Measurements from ENCODE around the gene SLC30A4. TPM values are rescaled to one million over a fixed set of nuclear protein-coding genes. Genes with fewer than 3 reads are reported as not detected.
"Not testable (repeated sequence)": the region's sequence is repeated elsewhere in the genome, so short reads cannot be mapped to it uniquely, and the experiment has no call there.

SLC30A4 gene
- total RNA-seq, 1 experiment from 2014 or later: 5.0 TPM

GRCh38 chr15:45535486-45536042, 13.0 kb upstream of the SLC30A4 start:
- DNase-seq: no peak
- Histone ChIP-seq H3K27me3 (peaks cover 11% of the 10 kb centered on the region; the same call in 1 of the 2 replicates), H3K9me3 (replicated peaks) (no peaks in the 10 kb centered on the region), H3K27ac (no peak overlapping the region), H3K36me3 (no peaks in the 10 kb centered on the region), H3K4me1 (0 out of 2 replicates have a peak, but pooled peaks cover 5% of the 10 kb centered on the region), H3K4me3 (no peak overlapping the region)

DNA sequence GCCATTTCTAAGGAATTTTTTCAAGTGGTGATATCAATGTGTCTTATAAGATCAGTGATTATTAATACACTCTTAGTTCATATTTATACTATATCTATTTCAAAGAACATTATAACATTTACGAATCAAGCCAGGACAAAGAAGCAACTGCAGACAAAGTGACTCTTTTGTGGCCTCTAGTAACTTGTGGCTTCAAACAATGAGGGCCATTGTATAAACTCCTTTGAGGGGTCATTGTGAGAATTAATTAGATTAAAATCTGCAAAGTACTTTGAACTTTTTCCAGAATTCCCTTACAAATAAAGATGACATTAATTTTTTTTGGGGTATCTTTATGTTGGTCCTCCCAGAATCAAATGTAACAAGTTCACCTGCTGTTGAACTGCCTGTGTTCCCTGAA, 12.3 kb upstream of the SLC30A4 start:
- H3K27ac ChIP-seq: no peak overlapping the region
- no peaks in the 10 kb centered on the region for H3K36me3 ChIP-seq
- H3K27me3 ChIP-seq: peaks cover 11% of the 10 kb centered on the region; the same call in 1 of the 2 replicates
- H3K4me3 ChIP-seq: no peak overlapping the region
- no peak for DNase-seq
- 0 out of 2 replicates have a peak, but pooled peaks cover 5% of the 10 kb centered on the region for H3K4me1 ChIP-seq
- no peaks in the 10 kb centered on the region for H3K9me3 ChIP-seq (replicated peaks)

DNA sequence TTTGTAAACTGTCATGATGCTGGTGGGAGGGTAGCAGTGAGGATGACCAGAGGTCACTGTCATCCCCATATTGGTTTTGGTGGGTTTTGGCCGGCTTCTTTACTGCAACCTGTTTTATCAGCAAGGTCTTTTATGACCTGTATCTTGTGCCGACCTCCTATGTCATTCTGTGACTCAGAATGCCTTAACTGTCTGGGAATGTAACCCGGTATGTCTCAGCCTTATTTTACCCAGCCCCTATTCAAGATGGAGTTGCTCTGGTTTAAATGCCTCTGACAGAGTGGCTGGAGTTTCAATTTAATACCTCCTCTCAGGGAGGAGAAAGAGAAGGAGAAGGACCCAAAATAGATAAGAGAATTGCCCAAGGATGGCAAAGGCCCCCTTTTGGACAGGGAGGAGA, 10.3 kb upstream of the SLC30A4 start:
- not testable (repeated sequence) for DNase-seq, H3K4me1 ChIP-seq

GRCh38 chr15:45529613-45530012, 7.1 kb upstream of the SLC30A4 start:
- DNase-seq: no peak
- H3K4me1 ChIP-seq: no peaks in the 10 kb centered on the region
- no peak overlapping the region for H3K27ac ChIP-seq
- no peaks in the 10 kb centered on the region for H3K36me3 ChIP-seq
- H3K27me3 ChIP-seq: peaks cover 11% of the 10 kb centered on the region
- no peak overlapping the region for H3K4me3 ChIP-seq
- no peaks in the 10 kb centered on the region for H3K9me3 ChIP-seq (replicated peaks)

More for the DNA sequence above, 10.3 kb upstream of the SLC30A4 start:
- not testable (repeated sequence) for H3K27ac ChIP-seq; H3K4me3 ChIP-seq; H3K9me3 ChIP-seq (replicated peaks); H3K36me3 ChIP-seq
- H3K27me3 ChIP-seq: peaks cover 11% of the 10 kb centered on the region; the same call in 1 of the 2 replicates

- no peaks in the 10 kb centered on the region for H3K4me1 ChIP-seq
- no peaks in the 10 kb centered on the region for H3K9me3 ChIP-seq (replicated peaks)
- no peak for DNase-seq
- peaks cover 8% of the 10 kb centered on the region for H3K27me3 ChIP-seq
- H3K27ac ChIP-seq: no peak overlapping the region
- no peaks in the 10 kb centered on the region for H3K36me3 ChIP-seq
- no peak overlapping the region for H3K4me3 ChIP-seq
These were observed 4.5 kb upstream of the SLC30A4 start for GRCh38 chr15:45527086-45527485.

- H3K27ac ChIP-seq: peak overlapping the region; percentile 13; the same call in 1 of the 2 replicates
- no peaks in the 10 kb centered on the region; the same call in 1 of the 2 replicates for H3K27me3 ChIP-seq
- DNase-seq: no peak
- peaks cover 12% of the 10 kb centered on the region for H3K4me1 ChIP-seq
- H3K36me3 ChIP-seq: no peaks in the 10 kb centered on the region
- peak overlapping the region; percentile 80 for H3K4me3 ChIP-seq
- H3K9me3 ChIP-seq (replicated peaks): no peaks in the 10 kb centered on the region
These were observed 558 bp upstream of the SLC30A4 start for GRCh38 chr15:45523166-45523460.

DNA sequence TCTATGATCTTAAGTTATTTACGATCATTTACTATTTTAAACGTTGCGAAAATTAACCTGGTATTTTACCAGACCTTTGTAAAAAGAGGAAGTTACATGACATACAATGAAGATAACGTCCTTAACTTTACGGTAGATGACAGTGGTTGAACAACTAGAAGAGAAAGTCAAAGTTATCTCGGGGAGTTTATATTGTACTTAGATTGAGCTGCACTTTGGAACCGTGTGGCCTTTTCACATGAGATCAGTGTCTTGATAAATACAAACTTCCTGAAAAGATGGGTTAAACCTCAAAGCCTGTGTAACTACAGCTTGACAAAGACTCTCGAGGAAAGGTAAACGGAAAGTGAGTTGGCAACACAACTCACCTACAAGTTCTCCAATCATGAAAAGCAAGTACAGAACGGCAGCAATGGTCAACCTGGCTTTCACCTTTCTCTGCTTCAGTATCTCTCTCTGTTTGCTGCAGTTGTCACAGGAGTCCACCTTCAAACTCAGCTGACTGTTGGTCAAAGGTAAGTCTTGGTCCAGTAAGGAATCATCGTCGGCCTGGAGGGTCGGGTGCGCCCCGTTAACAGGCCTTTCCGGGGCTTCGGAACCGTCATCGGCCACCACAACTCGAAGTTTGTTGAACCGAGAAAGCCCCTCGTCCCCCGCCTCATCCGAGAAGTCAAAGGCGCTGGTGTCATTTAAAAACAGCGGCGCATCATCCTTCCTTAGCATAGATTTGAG, 793 bp downstream of the SLC30A4 start:
- no peaks in the 10 kb centered on the region; the same call in 1 of the 2 replicates for H3K27me3 ChIP-seq

GRCh38 chr15:45510758-45511280, 11.7 kb downstream of the SLC30A4 start:
- no peaks in the 10 kb centered on the region for H3K9me3 ChIP-seq (replicated peaks)
- no peak for DNase-seq
- no peaks in the 10 kb centered on the region for H3K36me3 ChIP-seq
- no peaks in the 10 kb centered on the region for H3K4me1 ChIP-seq
- H3K27ac ChIP-seq: no peak overlapping the region
- H3K4me3 ChIP-seq: no peak overlapping the region
- no peaks in the 10 kb centered on the region for H3K27me3 ChIP-seq

More for the DNA sequence above, 793 bp downstream of the SLC30A4 start:
- no peaks in the 10 kb centered on the region for H3K9me3 ChIP-seq (replicated peaks)
- H3K27ac ChIP-seq: no peak overlapping the region
- peak overlapping the region; percentile 80 for H3K4me3 ChIP-seq
- peak in 1 of 2 experiments; percentile 9 for DNase-seq
- H3K36me3 ChIP-seq: no peaks in the 10 kb centered on the region
- H3K4me1 ChIP-seq: peaks cover 12% of the 10 kb centered on the region

DNA sequence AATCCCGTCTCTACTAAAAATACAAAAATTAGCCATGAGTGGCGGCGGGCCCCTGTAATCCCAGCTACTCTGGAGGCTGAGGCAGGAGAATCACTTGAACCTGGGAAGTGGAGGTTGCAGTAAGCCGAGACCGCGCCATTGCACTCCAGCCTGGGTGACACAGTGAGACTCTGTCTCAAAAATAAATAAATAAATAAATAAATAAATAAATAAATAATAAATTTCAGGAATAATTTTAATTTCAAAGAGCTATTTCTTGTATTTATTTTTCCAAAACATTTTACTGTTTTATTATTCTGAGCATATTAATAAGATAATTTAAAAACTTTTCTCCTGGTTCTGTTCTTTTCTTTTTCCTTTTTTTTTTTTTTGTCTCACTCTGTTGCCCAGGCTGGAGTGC, 15.4 kb downstream of the SLC30A4 start:
- DNase-seq; H3K27me3 ChIP-seq; H3K4me1 ChIP-seq; H3K9me3 ChIP-seq (replicated peaks); H3K27ac ChIP-seq; H3K36me3 ChIP-seq; H3K4me3 ChIP-seq: not testable (repeated sequence)

DNA sequence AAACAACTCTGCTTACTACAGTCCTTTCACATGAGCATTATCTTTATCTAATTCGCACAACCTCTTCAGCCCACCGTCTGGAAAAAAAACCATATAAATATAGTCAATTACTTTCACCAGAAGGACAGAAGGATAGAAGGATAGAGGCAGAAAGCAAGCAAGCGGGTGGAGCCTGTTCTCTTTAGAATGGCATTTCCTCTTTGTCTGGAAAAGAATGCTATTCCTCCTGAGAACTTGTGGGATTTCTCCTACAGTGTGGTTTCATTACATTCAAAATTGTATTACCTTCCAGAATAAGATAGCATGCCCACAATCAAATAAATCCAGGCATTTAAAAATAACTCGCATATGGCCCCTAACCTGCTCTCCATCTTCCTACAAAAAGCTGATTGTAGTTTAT, 23.1 kb downstream of the SLC30A4 start:
- H3K36me3 ChIP-seq: no peaks in the 10 kb centered on the region
- no peaks in the 10 kb centered on the region for H3K9me3 ChIP-seq (replicated peaks)
- no peaks in the 10 kb centered on the region for H3K4me1 ChIP-seq
- DNase-seq: no peak
- H3K27me3 ChIP-seq: no peaks in the 10 kb centered on the region
- no peak overlapping the region for H3K27ac ChIP-seq
- H3K4me3 ChIP-seq: no peak overlapping the region

GRCh38 chr15:45498701-45499100, 23.9 kb downstream of the SLC30A4 start:
- Histone ChIP-seq H3K4me3 (no peak overlapping the region), H3K9me3 (replicated peaks) (no peaks in the 10 kb centered on the region), H3K27me3 (0 out of 2 replicates have a peak, but pooled peaks cover 2% of the 10 kb centered on the region), H3K27ac (no peak overlapping the region), H3K4me1 (no peaks in the 10 kb centered on the region), H3K36me3 (no peaks in the 10 kb centered on the region)
- no peak for DNase-seq

GRCh38 chr15:45497261-45497660, 25.3 kb downstream of the SLC30A4 start:
- no peaks in the 10 kb centered on the region for H3K4me1 ChIP-seq
- H3K27ac ChIP-seq: no peak overlapping the region
- no peak overlapping the region for H3K4me3 ChIP-seq
- no peak for DNase-seq
- 0 out of 2 replicates have a peak, but pooled peaks cover 2% of the 10 kb centered on the region for H3K27me3 ChIP-seq
- no peaks in the 10 kb centered on the region for H3K36me3 ChIP-seq
- H3K9me3 ChIP-seq (replicated peaks): no peaks in the 10 kb centered on the region

DNA sequence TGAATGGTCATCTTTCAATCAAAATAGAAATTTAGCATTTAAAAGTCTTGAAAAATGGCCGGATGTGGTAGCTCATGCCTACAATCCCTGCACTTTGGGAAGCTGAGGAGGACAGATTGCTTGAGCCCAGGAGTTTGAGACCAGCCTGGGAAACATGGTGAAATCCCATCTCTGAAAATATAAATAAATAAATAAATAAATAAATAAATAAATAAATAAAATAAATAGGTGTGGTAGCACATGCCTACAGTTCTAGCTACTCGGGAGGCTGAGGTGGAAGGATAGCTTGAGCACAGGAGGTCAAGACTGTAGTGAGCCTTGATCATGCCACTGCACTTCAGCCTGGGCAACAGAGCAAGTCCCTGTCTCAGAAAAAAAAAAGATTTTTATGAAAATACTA, 25.9 kb downstream of the SLC30A4 start:
- DNase-seq: no peak
- H3K27ac ChIP-seq: no peak overlapping the region
- H3K27me3 ChIP-seq: 0 out of 2 replicates have a peak, but pooled peaks cover 2% of the 10 kb centered on the region
- no peaks in the 10 kb centered on the region for H3K9me3 ChIP-seq (replicated peaks)
- no peaks in the 10 kb centered on the region for H3K36me3 ChIP-seq
- no peaks in the 10 kb centered on the region for H3K4me1 ChIP-seq
- no peak overlapping the region for H3K4me3 ChIP-seq

DNA sequence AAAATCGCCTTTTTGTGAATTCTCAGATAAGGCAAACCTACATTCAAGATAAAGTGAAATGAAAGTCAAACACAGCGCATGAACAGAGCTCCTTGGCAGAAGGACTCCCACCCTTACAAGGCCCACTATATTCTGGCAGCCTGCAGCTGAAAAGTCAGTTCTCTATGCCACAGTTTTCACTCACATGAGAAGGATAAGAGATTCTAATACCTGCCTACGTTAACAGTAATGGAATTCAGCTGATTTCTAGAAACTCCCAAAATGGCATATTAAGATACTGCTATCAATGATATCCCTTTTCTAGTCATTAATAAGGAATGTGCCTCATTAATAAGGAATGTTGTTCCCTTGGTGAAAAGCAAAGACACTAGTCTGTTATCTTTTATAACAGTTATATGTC, 27.0 kb downstream of the SLC30A4 start:
- Histone ChIP-seq H3K27me3 (0 out of 2 replicates have a peak, but pooled peaks cover 2% of the 10 kb centered on the region), H3K4me1 (no peaks in the 10 kb centered on the region), H3K27ac (no peak overlapping the region), H3K4me3 (no peak overlapping the region), H3K9me3 (replicated peaks) (no peaks in the 10 kb centered on the region), H3K36me3 (no peaks in the 10 kb centered on the region)
- no peak for DNase-seq

DNA sequence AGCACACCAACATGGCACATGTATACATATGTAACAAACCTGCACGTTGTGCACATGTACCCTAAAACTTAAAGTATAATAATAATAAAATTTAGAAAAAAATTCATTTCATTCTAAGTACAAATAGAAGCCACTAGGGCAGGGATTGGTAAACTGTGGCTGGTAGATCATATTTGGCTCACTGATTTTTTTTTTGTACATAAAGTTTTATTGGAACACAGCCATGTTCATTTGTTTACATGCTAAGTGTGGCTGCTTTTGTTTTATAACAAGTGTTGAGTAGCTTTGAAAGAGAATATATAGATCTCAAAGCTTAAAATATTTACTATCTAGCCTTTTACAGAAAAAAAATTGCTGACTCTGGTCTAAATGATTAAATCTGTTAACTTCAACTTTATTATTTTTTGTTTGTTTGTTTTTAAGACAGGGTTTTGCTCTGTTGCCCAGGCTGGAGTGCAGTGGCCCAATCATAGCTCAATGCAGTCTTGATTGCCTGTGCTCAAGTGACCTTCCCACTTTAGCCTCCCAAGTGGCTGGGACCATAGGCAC, 32.8 kb downstream of the SLC30A4 start:
- H3K27me3 ChIP-seq: 0 out of 2 replicates have a peak, but pooled peaks cover 2% of the 10 kb centered on the region
- H3K4me3 ChIP-seq: no peak overlapping the region
- H3K4me1 ChIP-seq: no peaks in the 10 kb centered on the region
- no peak for DNase-seq
- H3K36me3 ChIP-seq: no peaks in the 10 kb centered on the region
- H3K9me3 ChIP-seq (replicated peaks): no peaks in the 10 kb centered on the region
- no peak overlapping the region for H3K27ac ChIP-seq

All from SJCRH30 (cell line).